Adrenal gland (tissue), 12 donors: ENCODE results near the gene TECTB. TPM values are rescaled to one million over a fixed set of nuclear protein-coding genes. Genes with fewer than 3 reads are reported as not detected.

Experiments
- DNase-seq, 7 donors: peaks; one replicate each; pipeline ENCODE4 v3.0.0-alpha.2; 2019 to 2020
- H3K27ac ChIP-seq, 5 donors: fragments of 200-600 bp; sonication (generic) in 4 of 5; 1 replicate in 3 of 5; 2 replicates in 2 of 5; pipeline versions ENCODE4 v1.5.1 to v1.8.0; 2016 to 2020; ENCODE audit warnings: mild to moderate bottlenecking in 1 of 5
- H3K27me3 ChIP-seq: fragments of 200-600 bp; 2 replicates; pipeline ENCODE4 v1.8.0; 2021
- H3K36me3 ChIP-seq, 2 donors: fragments of 200-600 bp; replicated peaks in 1 of 2; 1 replicate in 1 of 2; 2 replicates in 1 of 2; pipeline versions ENCODE4 v1.5.1 to v1.8.0; 2018 to 2022
- H3K4me1 ChIP-seq, 2 donors: fragments of 200-600 bp; replicated peaks in 1 of 2; 1 replicate in 1 of 2; 2 replicates in 1 of 2; pipeline versions ENCODE4 v1.5.1 to v1.8.0; 2018 to 2021
- H3K4me3 ChIP-seq, 4 donors: fragments of 200-600 bp; sonication (generic) in 3 of 4; one replicate each; pipeline ENCODE4 v1.5.1; 2016 to 2018
- H3K9me3 ChIP-seq, 3 donors: fragments of 200-600 bp; sonication (generic) in 1 of 3; replicated peaks in 1 of 3; 1 replicate in 2 of 3; 2 replicates in 1 of 3; pipeline versions ENCODE4 v1.5.1 to v1.8.0; 2016 to 2021
- CTCF ChIP-seq, 6 experiments: fragments of 450-650 bp in 4 of 6; fragments of 200-600 bp in 2 of 6; sonication (generic) in 1 of 6; IDR thresholded peaks; 1 replicate in 5 of 6; 2 replicates in 1 of 6; pipeline versions ENCODE4 v1.5.1 to v1.8.0; 2016 to 2021; ENCODE audit warnings: antibody characterized with exemption in 6 of 6, mild to moderate bottlenecking in 2 of 6, moderate library complexity in 1 of 6
- POLR2A ChIP-seq, 2 donors: fragments of 450-650 bp; IDR thresholded peaks; one replicate each; pipeline ENCODE4 v1.6.1; 2017; ENCODE audit warnings: antibody characterized with exemption in 2 of 2, mild to moderate bottlenecking in 2 of 2, moderate library complexity in 1 of 2
- WGBS, 4 donors: extraction: QIAGEN DNeasy Blood & Tissue Kit in 2 of 4; methylation state at CpG; one replicate each; pipeline versions ENCODE4 v1.1.5 to v1.1.7; 2013 to 2017; 5-methylcytosine and 5-hydroxymethylcytosine counted together
- intact Hi-C, 2 donors: fragments of 100-400 bp; cut with DNase I; formaldehyde crosslinking; loops; one replicate each; pipeline versions ENCODE4 v1.14.1 to v1.15.0; 2022 to 2023
- polyA plus RNA-seq, 3 donors: library from polyadenylated mRNA; stranded (reverse); fragments of 200-250 nt in 2 of 3; fragments of 350-450 nt in 1 of 3; fragmentation: Illumina TruSeq in 1 of 3; extraction: RNeasy Lipid Tissue Mini Kit (QIAGEN cat#74804) in 1 of 3; gene quantifications; one replicate each; pipeline ENCODE4 v1.2.3, GENCODE V29; 2013 to 2014
- total RNA-seq, 9 donors: library from RNA; depleted of rRNA in 4 of 9; stranded (reverse); fragments of >200 nt in 4 of 9; fragments of 120-200 nt in 1 of 9; fragmentation: NEBNext Ultra II Directional in 1 of 9; extraction: Animal tissue kit (Norgen Biotek cat#: 25700) in 1 of 9; gene quantifications; one replicate each; pipeline versions ENCODE4 v1.1.0 to v1.2.4, GENCODE V29; 2013 to 2023
- donor health status: healthy with polysubstance abuse.
- donor health status: Bipolar disorder and iron deficiency.
- donor health status: DM: yes; HTN: yes; CAD: no.
- donor health status: DM: no; HTN: no; CAD: no.
- donor health status: DM: no; HTN: no; CAD: no.
- donor health status: DM: yes; HTN: yes; CAD: no.

Gene TECTB
- total and polyA plus RNA-seq, 12 donors: not detected

- WGBS, 4 donors: 57 to 66% (median 61%) methylated on average over 4 of the region's 4 CpGs
- Histone ChIP-seq H3K9me3 (no peaks in the 10 kb centered on the region), H3K36me3 (no peaks in the 10 kb centered on the region), H3K4me3 (no peak overlapping the region), H3K4me1 (no peaks in the 10 kb centered on the region), H3K27me3 (no peaks in the 10 kb centered on the region), H3K27ac (no peak overlapping the region)
- no peak for DNase-seq
- TF ChIP-seq CTCF (IDR thresholded peaks at IDR 0.05): no peak
- TF ChIP-seq POLR2A (IDR thresholded peaks at IDR 0.05): no peak
- intact Hi-C loops: loop anchor here in 1 of 2 donors (10.0 kb wide), 1 partner anchor 95 kb away; no protein-coding TSS in a partner anchor
Measured at GRCh38 chr10:112330162-112330561, 47.0 kb downstream of the TECTB start.

DNA sequence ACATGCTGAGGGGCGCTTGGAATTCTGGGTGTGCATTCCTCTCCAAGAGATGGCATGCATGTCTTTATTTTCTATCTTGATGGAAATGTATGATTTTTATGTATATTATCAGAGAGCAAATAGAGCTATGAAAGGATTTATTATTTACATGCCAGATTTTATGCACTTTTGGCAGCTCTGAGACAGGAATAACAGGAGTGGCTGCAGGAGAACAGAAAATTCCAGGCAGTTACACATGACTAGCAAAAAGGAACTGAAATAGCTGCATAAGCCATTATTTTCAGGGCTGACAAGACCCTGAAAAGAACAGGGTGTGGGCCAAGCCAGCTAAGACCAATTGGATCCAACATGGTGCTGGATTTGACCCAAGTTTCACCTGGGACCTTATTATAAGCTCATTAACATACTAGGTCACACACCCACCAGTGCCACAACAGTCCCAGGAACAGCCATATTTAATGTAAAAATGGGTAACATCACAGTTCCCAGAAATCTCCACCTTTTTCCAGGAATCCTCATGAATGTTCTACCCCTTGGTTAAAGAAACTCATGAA is 47.5 kb downstream of the TECTB start:
- Histone ChIP-seq H3K27me3 (no peaks in the 10 kb centered on the region), H3K27ac (no peak overlapping the region), H3K4me1 (no peaks in the 10 kb centered on the region), H3K4me3 (no peak overlapping the region), H3K9me3 (no peaks in the 10 kb centered on the region), H3K36me3 (no peaks in the 10 kb centered on the region)
- TF ChIP-seq POLR2A (IDR thresholded peaks at IDR 0.05) (no peak), CTCF (IDR thresholded peaks at IDR 0.05) (no peak)
- DNase-seq: no peak
- intact Hi-C loops: loop anchor here in 1 of 2 donors (10.0 kb wide), 1 partner anchor 94 kb away; no protein-coding TSS in a partner anchor
- 73 to 88% (median 84%) methylated on average over 1 of the region's 1 CpG for WGBS, 4 donors

DNA sequence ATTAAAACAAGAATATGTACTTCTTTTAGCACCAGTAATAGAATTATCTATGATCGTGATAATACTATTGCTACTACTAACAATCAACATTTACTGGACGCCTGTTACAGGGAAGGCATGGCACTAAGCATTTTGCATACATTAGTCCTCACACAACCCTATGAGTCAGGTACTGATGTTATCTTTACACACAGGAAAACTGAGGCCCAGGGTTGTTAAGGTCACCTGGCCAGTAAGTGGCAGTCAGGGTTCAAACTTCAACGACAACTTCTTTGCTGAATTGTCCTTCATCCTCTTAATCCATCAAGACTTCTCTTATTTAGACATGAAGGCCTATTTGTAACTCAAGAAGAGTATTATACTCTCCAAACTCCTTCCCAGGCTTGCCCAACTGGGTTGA is 48.8 kb downstream of the TECTB start:
- H3K4me3 ChIP-seq: no peak overlapping the region
- WGBS, 4 donors: 87 to 94% (median 90%) methylated on average over 3 of the region's 3 CpGs
- intact Hi-C loops: loop anchor here in 1 of 2 donors (10.0 kb wide), 1 partner anchor 93 kb away; no protein-coding TSS in a partner anchor

More for the DNA sequence above, 48.8 kb downstream of the TECTB start:
- DNase-seq: no peak
- Histone ChIP-seq H3K4me1 (no peaks in the 10 kb centered on the region), H3K27ac (no peak overlapping the region), H3K9me3 (no peaks in the 10 kb centered on the region), H3K36me3 (no peaks in the 10 kb centered on the region), H3K27me3 (no peaks in the 10 kb centered on the region)
- TF ChIP-seq CTCF (IDR thresholded peaks at IDR 0.05) (no peak), POLR2A (IDR thresholded peaks at IDR 0.05) (no peak)
